Activated CD4-positive, alpha-beta T cell treated with anti-CD3 and anti-CD28 coated beads, Interleukin-2, amount 10 ng/mL, durations not matched to agents 24 days and 14 days (primary cell): Measurements from ENCODE around the gene MOV10L1. TPM values are rescaled to one million over a fixed set of nuclear protein-coding genes. Genes with fewer than 3 reads are reported as not detected.
"Not testable (repeated sequence)": the region's sequence is repeated elsewhere in the genome, so short reads cannot be mapped to it uniquely, and the experiment has no call there.

ENCODE experiments used
- DNase-seq: peaks from one replicate; pipeline ENCODE4 v3.0.0; 2022
- H3K27ac Mint-ChIP-seq: one replicate; pipeline ENCODE4 v1.8.0; 2022; ENCODE audit warnings: mild to moderate bottlenecking, mixed read lengths
- H3K27me3 Mint-ChIP-seq: one replicate; pipeline ENCODE4 v1.8.0; 2022; ENCODE audit warnings: mixed read lengths
- H3K36me3 Mint-ChIP-seq: one replicate; pipeline ENCODE4 v1.8.0; 2022; ENCODE audit warnings: low read depth, mild to moderate bottlenecking, mixed read lengths
- H3K4me1 Mint-ChIP-seq: one replicate; pipeline ENCODE4 v1.8.0; 2021; ENCODE audit warnings: mixed read lengths
- H3K4me3 Mint-ChIP-seq: one replicate; pipeline ENCODE4 v1.8.0; 2022; ENCODE audit warnings: mild to moderate bottlenecking, moderate library complexity, mixed read lengths
- H3K9me3 Mint-ChIP-seq: one replicate; pipeline ENCODE4 v1.8.0; 2021; ENCODE audit warnings: mixed read lengths
- intact Hi-C: fragments of 100-400 bp; cut with micrococcal nuclease; formaldehyde crosslinking; loops from one replicate; pipeline ENCODE4 v1.15.1; 2023
- total RNA-seq: library from RNA; stranded (reverse); gene quantifications from 2 replicates; pipeline ENCODE4 v1.2.3, GENCODE V29; 2022

The MOV10L1 gene
- total RNA-seq, 1 donor from 2014 or later = not detected

- Mint-ChIP-seq H3K4me1 (peaks cover 5% of the 10 kb centered on the region), H3K27ac (no peak overlapping the region), H3K9me3 (no peaks in the 10 kb centered on the region), H3K27me3 (peaks cover 12% of the 10 kb centered on the region), H3K36me3 (no peaks in the 10 kb centered on the region), H3K4me3 (no peak overlapping the region)
- intact Hi-C loops = no loop called here
- no peak for DNase-seq
These were observed 8.2 kb upstream of the MOV10L1 start for GRCh38 chr22:50081426-50082196.

DNA sequence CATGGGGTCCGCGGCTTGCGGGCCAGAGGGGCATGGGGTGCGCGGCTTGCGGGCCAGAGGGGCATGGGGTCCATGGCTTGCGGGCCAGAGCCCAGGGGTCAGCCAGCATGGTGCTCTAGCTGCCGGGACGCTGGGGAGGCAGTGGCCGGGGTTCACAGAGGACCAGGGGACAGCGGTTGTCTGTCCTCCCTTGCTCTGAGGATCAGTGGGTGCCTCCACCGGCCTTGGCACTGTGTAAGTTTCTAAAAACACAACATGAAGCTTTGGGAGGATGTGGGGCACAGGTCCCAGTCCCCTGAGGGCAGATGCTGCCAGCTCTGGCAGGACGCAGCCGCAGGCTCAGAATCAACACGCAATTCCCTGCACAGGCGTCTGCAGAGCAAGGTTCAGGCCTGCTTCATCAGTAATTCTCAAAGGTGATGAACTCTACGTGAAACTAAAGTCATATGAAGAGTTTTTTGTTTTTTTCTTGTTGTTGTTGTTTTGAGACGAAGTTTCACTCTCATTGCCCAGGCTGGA is 7.5 kb upstream of the MOV10L1 start:
- DNase-seq = no peak
- Mint-ChIP-seq H3K27ac (no peak overlapping the region), H3K36me3 (peaks cover 3% of the 10 kb centered on the region), H3K9me3 (peaks cover 4% of the 10 kb centered on the region), H3K4me3 (no peak overlapping the region), H3K27me3 (peaks cover 17% of the 10 kb centered on the region), H3K4me1 (peaks cover 5% of the 10 kb centered on the region)
- intact Hi-C loops = no loop called here

DNA sequence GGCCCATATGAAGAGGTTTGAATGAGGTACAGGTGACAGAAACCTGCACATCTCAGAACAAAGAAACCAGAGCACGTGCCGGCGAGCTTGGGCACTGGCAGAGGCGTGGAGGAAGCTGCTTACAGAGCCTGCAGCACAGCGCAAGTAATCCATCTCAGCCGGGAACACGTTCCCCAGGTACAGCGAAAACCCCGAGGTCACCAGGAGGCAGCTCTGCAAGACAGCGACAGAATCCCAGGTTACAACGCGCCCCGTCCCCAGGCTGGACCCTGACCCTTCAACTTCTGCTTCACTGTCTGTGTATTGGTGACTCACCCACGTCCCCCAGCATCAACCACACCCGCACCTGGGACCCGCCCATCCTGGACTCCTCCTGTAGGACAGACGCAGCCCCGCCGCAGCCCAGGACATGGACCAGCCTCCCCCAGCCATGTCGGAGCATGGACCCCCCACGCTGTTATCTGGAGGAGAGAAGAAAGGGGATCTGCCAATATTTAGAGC is 6.8 kb upstream of the MOV10L1 start:
- Mint-ChIP-seq H3K4me3 (no peak overlapping the region), H3K9me3 (peaks cover 8% of the 10 kb centered on the region), H3K4me1 (peaks cover 5% of the 10 kb centered on the region), H3K27me3 (peaks cover 17% of the 10 kb centered on the region), H3K27ac (no peak overlapping the region), H3K36me3 (peaks cover 4% of the 10 kb centered on the region)
- DNase-seq = no peak
- intact Hi-C loops = no loop called here

- Mint-ChIP-seq H3K27me3 (peaks cover 17% of the 10 kb centered on the region), H3K27ac (no peak overlapping the region), H3K9me3 (peaks cover 8% of the 10 kb centered on the region), H3K4me3 (no peak overlapping the region), H3K4me1 (peaks cover 5% of the 10 kb centered on the region), H3K36me3 (peaks cover 4% of the 10 kb centered on the region)
- no peak for DNase-seq
- intact Hi-C loops = no loop called here
These were observed 6.2 kb upstream of the MOV10L1 start for GRCh38 chr22:50083462-50084079.

DNA sequence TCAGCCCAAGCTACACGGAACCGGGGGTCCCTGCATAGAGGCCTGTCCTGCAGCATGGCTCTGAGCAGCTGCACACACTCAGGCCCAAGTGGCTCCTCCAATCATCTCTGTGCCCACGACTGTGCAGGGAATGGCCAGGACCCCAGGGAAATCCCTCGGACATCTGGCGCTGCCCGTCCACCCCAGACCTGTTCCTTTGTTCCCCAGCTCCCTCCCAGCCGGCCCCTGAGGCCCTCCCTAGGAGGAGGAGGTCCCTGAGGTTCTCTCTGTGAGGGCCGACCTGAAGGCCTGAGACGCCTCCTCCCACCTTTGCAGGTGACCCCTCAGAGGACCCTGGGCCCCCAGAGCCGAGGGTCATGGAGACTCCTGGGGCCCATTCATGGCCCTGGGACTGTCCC is 5.7 kb upstream of the MOV10L1 start:
- Mint-ChIP-seq H3K9me3 (peaks cover 8% of the 10 kb centered on the region), H3K36me3 (peaks cover 4% of the 10 kb centered on the region), H3K27ac (no peak overlapping the region), H3K27me3 (peaks cover 17% of the 10 kb centered on the region), H3K4me1 (peaks cover 5% of the 10 kb centered on the region), H3K4me3 (no peak overlapping the region)
- intact Hi-C loops = no loop called here
- no peak for DNase-seq

DNA sequence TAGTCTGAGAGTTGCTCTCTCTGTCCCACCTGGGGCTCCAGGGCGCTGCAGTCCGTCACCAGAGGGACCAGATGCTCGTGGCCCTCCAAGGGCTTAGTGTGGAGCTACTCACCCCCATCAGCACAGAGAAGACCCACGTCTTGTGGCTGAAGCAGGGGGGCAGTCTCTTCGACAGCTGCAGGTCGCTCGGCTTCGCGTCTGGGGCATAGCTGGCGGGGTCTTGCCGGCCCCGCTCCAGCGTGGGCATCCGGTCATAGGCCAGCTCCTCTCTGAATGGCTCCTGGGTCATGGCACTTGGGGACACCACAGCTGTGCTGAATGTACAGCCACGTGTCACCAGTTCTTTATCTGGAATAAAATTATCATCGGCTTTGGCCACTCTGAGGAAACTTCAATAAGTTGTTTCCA is 5.2 kb upstream of the MOV10L1 start:
- intact Hi-C loops = no loop called here
- Mint-ChIP-seq H3K27ac (no peak overlapping the region), H3K4me3 (no peak overlapping the region), H3K4me1 (peaks cover 5% of the 10 kb centered on the region), H3K27me3 (peaks cover 17% of the 10 kb centered on the region), H3K36me3 (peaks cover 4% of the 10 kb centered on the region), H3K9me3 (peaks cover 8% of the 10 kb centered on the region)
- no peak for DNase-seq

GRCh38 chr22:50085211-50085972 is 4.4 kb upstream of the MOV10L1 start, which contains the start of gene MLC1:
Gene MLC1 (minus strand): TSS chr22:50085426. CDS start chr22:50084902, 524 bp downstream.
- peaks cover 10% of the 10 kb centered on the region for H3K9me3 Mint-ChIP-seq
- peaks cover 5% of the 10 kb centered on the region for H3K4me1 Mint-ChIP-seq
- intact Hi-C loops = no loop called here
- peak; percentile 59 for DNase-seq
- H3K27me3 Mint-ChIP-seq = peaks cover 17% of the 10 kb centered on the region
- H3K4me3 Mint-ChIP-seq = peak within 1 kb of the TSS; percentile 52
- H3K27ac Mint-ChIP-seq = no peak within 1 kb of the TSS
- H3K36me3 Mint-ChIP-seq = peaks cover 4% of the 10 kb centered on the region

GRCh38 chr22:50086526-50086925 is 3.3 kb upstream of the MOV10L1 start:
- peaks cover 13% of the 10 kb centered on the region for H3K9me3 Mint-ChIP-seq
- H3K4me1 Mint-ChIP-seq = peaks cover 5% of the 10 kb centered on the region
- no peak overlapping the region for H3K27ac Mint-ChIP-seq
- H3K36me3 Mint-ChIP-seq = peaks cover 4% of the 10 kb centered on the region
- H3K4me3 Mint-ChIP-seq = no peak overlapping the region
- peaks cover 17% of the 10 kb centered on the region for H3K27me3 Mint-ChIP-seq
- no peak for DNase-seq
- intact Hi-C loops = no loop called here

DNA sequence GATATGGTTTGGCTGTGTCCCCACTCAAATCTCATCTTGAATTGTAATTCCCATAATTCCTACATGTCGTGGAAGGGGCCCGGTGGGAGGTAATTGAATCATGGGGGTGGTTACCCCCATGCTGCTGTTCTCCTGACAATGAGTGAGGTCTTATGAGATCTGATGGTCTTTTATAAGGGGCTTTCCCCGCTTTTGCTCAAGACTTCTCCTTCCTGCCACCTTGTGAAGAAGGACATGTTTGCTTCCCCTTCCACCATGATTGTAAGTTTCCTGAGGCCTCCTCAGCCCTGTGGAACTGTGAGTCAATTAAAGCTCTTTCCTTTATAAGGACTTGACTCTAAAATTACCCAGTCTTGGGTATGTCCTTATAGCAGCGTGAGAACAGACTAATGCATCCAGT is 2.8 kb upstream of the MOV10L1 start:
- H3K36me3 Mint-ChIP-seq, H3K27ac Mint-ChIP-seq, H3K4me3 Mint-ChIP-seq, intact Hi-C loops, DNase-seq, H3K4me1 Mint-ChIP-seq: not testable (repeated sequence)
- Mint-ChIP-seq H3K27me3 (peaks cover 17% of the 10 kb centered on the region), H3K9me3 (peaks cover 13% of the 10 kb centered on the region)

- Mint-ChIP-seq H3K4me1 (peaks cover 5% of the 10 kb centered on the region), H3K4me3 (no peak overlapping the region), H3K9me3 (peaks cover 13% of the 10 kb centered on the region), H3K27ac (no peak overlapping the region), H3K36me3 (peaks cover 4% of the 10 kb centered on the region), H3K27me3 (peaks cover 17% of the 10 kb centered on the region)
- DNase-seq = no peak
- intact Hi-C loops = no loop called here
These were observed 2.2 kb upstream of the MOV10L1 start for GRCh38 chr22:50087646-50088045.

- Mint-ChIP-seq H3K4me3 (no peak overlapping the region), H3K27ac (no peak overlapping the region), H3K36me3 (peaks cover 4% of the 10 kb centered on the region), H3K27me3 (peaks cover 17% of the 10 kb centered on the region), H3K4me1 (peaks cover 5% of the 10 kb centered on the region), H3K9me3 (peaks cover 13% of the 10 kb centered on the region)
- intact Hi-C loops = no loop called here
- DNase-seq = no peak
These were observed 1.7 kb upstream of the MOV10L1 start for GRCh38 chr22:50088096-50088495.

GRCh38 chr22:50089231-50089630 is 575 bp upstream of the MOV10L1 start:
- intact Hi-C loops = no loop called here

DNA sequence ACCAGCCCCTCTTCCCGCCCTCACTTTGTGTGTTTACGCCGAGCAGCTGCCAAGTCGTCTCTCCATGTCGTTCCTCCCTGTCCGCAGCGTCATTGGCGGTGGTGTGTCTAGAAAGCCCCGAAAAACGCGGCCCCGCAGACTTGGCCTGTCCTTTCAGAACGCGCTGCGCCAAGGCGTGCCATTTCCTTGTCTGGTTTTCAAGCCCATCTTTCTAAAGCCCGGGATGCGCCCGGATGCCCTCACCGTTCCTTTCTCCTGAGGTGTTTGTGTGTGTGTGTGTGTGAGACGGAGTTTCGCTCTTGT is 557 bp downstream of the MOV10L1 start:
- H3K36me3 Mint-ChIP-seq = peaks cover 4% of the 10 kb centered on the region
- H3K4me3 Mint-ChIP-seq = no peak overlapping the region

More at GRCh38 chr22:50089231-50089630, 575 bp upstream of the MOV10L1 start:
- peaks cover 4% of the 10 kb centered on the region for H3K36me3 Mint-ChIP-seq
- DNase-seq = no peak
- peaks cover 23% of the 10 kb centered on the region for H3K27me3 Mint-ChIP-seq
- H3K4me3 Mint-ChIP-seq = no peak overlapping the region
- H3K27ac Mint-ChIP-seq = no peak overlapping the region
- H3K9me3 Mint-ChIP-seq = peaks cover 13% of the 10 kb centered on the region
- peaks cover 5% of the 10 kb centered on the region for H3K4me1 Mint-ChIP-seq

More for the DNA sequence above, 557 bp downstream of the MOV10L1 start:
- peaks cover 13% of the 10 kb centered on the region for H3K9me3 Mint-ChIP-seq
- peaks cover under 1% of the 10 kb centered on the region for H3K4me1 Mint-ChIP-seq
- peaks cover 20% of the 10 kb centered on the region for H3K27me3 Mint-ChIP-seq
- intact Hi-C loops = no loop called here
- DNase-seq = no peak
- no peak overlapping the region for H3K27ac Mint-ChIP-seq
